Measurements from ENCODE around the gene NOS1AP. TPM values are rescaled to one million over a fixed set of nuclear protein-coding genes. Genes with fewer than 3 reads are reported as not detected.

The NOS1AP gene
- total and polyA plus RNA-seq, 5 donors: 0.86 to 4.5 (median 4.1) TPM

- no peaks in the 10 kb centered on the region for H3K9me3 ChIP-seq (ENCODE audit: control insufficient read depth, low read length)
- no peaks in the 10 kb centered on the region for H3K27me3 ChIP-seq (ENCODE audit: control insufficient read depth, insufficient read depth)
- DNase-seq: no peak
- ATAC-seq: peak in 1 of 2 donors; percentile 23
- H3K27ac ChIP-seq (ENCODE audit: low read length): no peak within 1 kb of the TSS
- no peak within 1 kb of the TSS for H3K4me3 ChIP-seq (ENCODE audit: low read length)
- 97% methylated on average over 3 of the region's 3 CpGs for WGBS
- intact Hi-C loops (cut with DNase I): no loop called here
- no peaks in the 10 kb centered on the region for H3K4me1 ChIP-seq (ENCODE audit: control insufficient read depth, insufficient read depth, low read length)
Observed at GRCh38 chr1:162381383-162381782, 311.9 kb downstream of the NOS1AP start, which contains the start of gene C1orf226. Gene C1orf226, plus strand, starts transcription at chr1:162381728. Its CDS starts 174 bp downstream, at chr1:162381902.

- no peaks in the 10 kb centered on the region for H3K4me1 ChIP-seq (ENCODE audit: control insufficient read depth, insufficient read depth, low read length)
- H3K4me3 ChIP-seq (ENCODE audit: low read length): no peak overlapping the region
- H3K27me3 ChIP-seq (ENCODE audit: control insufficient read depth, insufficient read depth): no peaks in the 10 kb centered on the region
- ATAC-seq (no peak), DNase-seq (no peak)
- H3K27ac ChIP-seq (ENCODE audit: low read length): no peak overlapping the region
- no peaks in the 10 kb centered on the region for H3K9me3 ChIP-seq (ENCODE audit: control insufficient read depth, low read length)
- 87% methylated on average over 13 of the region's 13 CpGs for WGBS
- intact Hi-C loops (cut with DNase I): no loop called here
Observed at GRCh38 chr1:162381941-162382750, 312.7 kb downstream of the NOS1AP start.

GRCh38 chr1:162383091-162383490 is 313.6 kb downstream of the NOS1AP start:
- no peak for ATAC-seq
- intact Hi-C loops (cut with DNase I): no loop called here
- no peaks in the 10 kb centered on the region for H3K27me3 ChIP-seq (ENCODE audit: control insufficient read depth, insufficient read depth)
- WGBS: 91% methylated on average over 6 of the region's 6 CpGs
- H3K4me3 ChIP-seq (ENCODE audit: low read length): no peak overlapping the region
- H3K4me1 ChIP-seq (ENCODE audit: control insufficient read depth, insufficient read depth, low read length): no peaks in the 10 kb centered on the region
- H3K9me3 ChIP-seq (ENCODE audit: control insufficient read depth, low read length): no peaks in the 10 kb centered on the region
- no peak for DNase-seq
- H3K27ac ChIP-seq (ENCODE audit: low read length): no peak overlapping the region

- intact Hi-C loops (cut with DNase I): no loop called here
Observed at GRCh38 chr1:162383516-162383915, 314.0 kb downstream of the NOS1AP start.

GRCh38 chr1:162384116-162384515 is 314.6 kb downstream of the NOS1AP start:
- Histone ChIP-seq H3K4me3 (ENCODE audit: low read length) (no peak overlapping the region), H3K27ac (ENCODE audit: low read length) (no peak overlapping the region), H3K9me3 (ENCODE audit: control insufficient read depth, low read length) (no peaks in the 10 kb centered on the region), H3K4me1 (ENCODE audit: control insufficient read depth, insufficient read depth, low read length) (no peaks in the 10 kb centered on the region), H3K27me3 (ENCODE audit: control insufficient read depth, insufficient read depth) (no peaks in the 10 kb centered on the region)
- ATAC-seq (no peak), DNase-seq (no peak)
- intact Hi-C loops (cut with DNase I): no loop called here
- 92% methylated on average over 6 of the region's 6 CpGs for WGBS

More at GRCh38 chr1:162383516-162383915, 314.0 kb downstream of the NOS1AP start:
- WGBS: 87% methylated on average over 8 of the region's 8 CpGs
- no peak for DNase-seq
- ATAC-seq: no peak
- Histone ChIP-seq H3K27ac (ENCODE audit: low read length) (no peak overlapping the region), H3K4me1 (ENCODE audit: control insufficient read depth, insufficient read depth, low read length) (no peaks in the 10 kb centered on the region), H3K4me3 (ENCODE audit: low read length) (no peak overlapping the region), H3K27me3 (ENCODE audit: control insufficient read depth, insufficient read depth) (no peaks in the 10 kb centered on the region), H3K9me3 (ENCODE audit: control insufficient read depth, low read length) (no peaks in the 10 kb centered on the region)

GRCh38 chr1:162384601-162385279 is 315.2 kb downstream of the NOS1AP start:
- Histone ChIP-seq H3K4me1 (ENCODE audit: control insufficient read depth, insufficient read depth, low read length) (no peaks in the 10 kb centered on the region), H3K27ac (ENCODE audit: low read length) (no peak overlapping the region), H3K4me3 (ENCODE audit: low read length) (no peak overlapping the region), H3K9me3 (ENCODE audit: control insufficient read depth, low read length) (no peaks in the 10 kb centered on the region), H3K27me3 (ENCODE audit: control insufficient read depth, insufficient read depth) (no peaks in the 10 kb centered on the region)
- WGBS: 97% methylated on average over 10 of the region's 10 CpGs
- no peak for DNase-seq
- no peak for ATAC-seq
- intact Hi-C loops (cut with DNase I): loop anchor here in 1 of 4 donors (5.0 kb wide), 1 partner anchor 327 kb away; no protein-coding TSS in a partner anchor

- no peak for DNase-seq
- no peak for ATAC-seq
- WGBS: 78% methylated on average over 3 of the region's 3 CpGs
- Histone ChIP-seq H3K4me3 (ENCODE audit: low read length) (no peak overlapping the region), H3K4me1 (ENCODE audit: control insufficient read depth, insufficient read depth, low read length) (no peaks in the 10 kb centered on the region), H3K9me3 (ENCODE audit: control insufficient read depth, low read length) (no peaks in the 10 kb centered on the region), H3K27ac (ENCODE audit: low read length) (no peak overlapping the region), H3K27me3 (ENCODE audit: control insufficient read depth, insufficient read depth) (no peaks in the 10 kb centered on the region)
- intact Hi-C loops (cut with DNase I): loop anchor here in 1 of 4 donors (5.0 kb wide), 1 partner anchor 328 kb away; no protein-coding TSS in a partner anchor
Observed at GRCh38 chr1:162385280-162385623, 315.8 kb downstream of the NOS1AP start.

- Histone ChIP-seq H3K4me1 (ENCODE audit: control insufficient read depth, insufficient read depth, low read length) (no peaks in the 10 kb centered on the region), H3K4me3 (ENCODE audit: low read length) (no peak overlapping the region), H3K27me3 (ENCODE audit: control insufficient read depth, insufficient read depth) (no peaks in the 10 kb centered on the region), H3K9me3 (ENCODE audit: control insufficient read depth, low read length) (no peaks in the 10 kb centered on the region), H3K27ac (ENCODE audit: low read length) (no peak overlapping the region)
- no peak for DNase-seq
- no peak for ATAC-seq
- WGBS: 79% methylated on average over 3 of the region's 3 CpGs
- intact Hi-C loops (cut with DNase I): loop anchor here in 1 of 4 donors (5.0 kb wide), 1 partner anchor 328 kb away; no protein-coding TSS in a partner anchor
Observed at GRCh38 chr1:162385702-162386101, 316.2 kb downstream of the NOS1AP start.

- Histone ChIP-seq H3K4me3 (ENCODE audit: low read length) (no peak overlapping the region), H3K4me1 (ENCODE audit: control insufficient read depth, insufficient read depth, low read length) (no peaks in the 10 kb centered on the region), H3K9me3 (ENCODE audit: control insufficient read depth, low read length) (no peaks in the 10 kb centered on the region), H3K27ac (ENCODE audit: low read length) (no peak overlapping the region), H3K27me3 (ENCODE audit: control insufficient read depth, insufficient read depth) (no peaks in the 10 kb centered on the region)
- intact Hi-C loops (cut with DNase I): loop anchor here in 1 of 4 donors (5.0 kb wide), 1 partner anchor 329 kb away; no protein-coding TSS in a partner anchor
- 87% methylated on average over 8 of the region's 8 CpGs for WGBS
- ATAC-seq (no peak), DNase-seq (no peak)
Observed at GRCh38 chr1:162386292-162387225, 317.1 kb downstream of the NOS1AP start.

- Histone ChIP-seq H3K4me1 (ENCODE audit: control insufficient read depth, insufficient read depth, low read length) (no peaks in the 10 kb centered on the region), H3K4me3 (ENCODE audit: low read length) (no peak overlapping the region), H3K27ac (ENCODE audit: low read length) (no peak overlapping the region), H3K27me3 (ENCODE audit: control insufficient read depth, insufficient read depth) (no peaks in the 10 kb centered on the region), H3K9me3 (ENCODE audit: control insufficient read depth, low read length) (no peaks in the 10 kb centered on the region)
- intact Hi-C loops (cut with DNase I): loop anchor here in 1 of 4 donors (5.0 kb wide), 1 partner anchor 330 kb away; no protein-coding TSS in a partner anchor
- no peak for DNase-seq
- 59% methylated on average over 20 of the region's 20 CpGs for WGBS
- ATAC-seq: no peak
Observed at GRCh38 chr1:162387226-162388082, 318.0 kb downstream of the NOS1AP start.

All from right cardiac atrium (tissue), 5 donors.